ENCODE measurements around the gene TSPAN15. TPM values are rescaled to one million over a fixed set of nuclear protein-coding genes. Genes with fewer than 3 reads are reported as not detected.

TSPAN15 gene
- total and polyA plus RNA-seq, 2 experiments from 2014 or later: 6.6 to 10.1 TPM

GRCh38 chr10:69499726-69500689 lies 48.7 kb downstream of the TSPAN15 start (continued):
- TF ChIP-seq, protein P1, sequence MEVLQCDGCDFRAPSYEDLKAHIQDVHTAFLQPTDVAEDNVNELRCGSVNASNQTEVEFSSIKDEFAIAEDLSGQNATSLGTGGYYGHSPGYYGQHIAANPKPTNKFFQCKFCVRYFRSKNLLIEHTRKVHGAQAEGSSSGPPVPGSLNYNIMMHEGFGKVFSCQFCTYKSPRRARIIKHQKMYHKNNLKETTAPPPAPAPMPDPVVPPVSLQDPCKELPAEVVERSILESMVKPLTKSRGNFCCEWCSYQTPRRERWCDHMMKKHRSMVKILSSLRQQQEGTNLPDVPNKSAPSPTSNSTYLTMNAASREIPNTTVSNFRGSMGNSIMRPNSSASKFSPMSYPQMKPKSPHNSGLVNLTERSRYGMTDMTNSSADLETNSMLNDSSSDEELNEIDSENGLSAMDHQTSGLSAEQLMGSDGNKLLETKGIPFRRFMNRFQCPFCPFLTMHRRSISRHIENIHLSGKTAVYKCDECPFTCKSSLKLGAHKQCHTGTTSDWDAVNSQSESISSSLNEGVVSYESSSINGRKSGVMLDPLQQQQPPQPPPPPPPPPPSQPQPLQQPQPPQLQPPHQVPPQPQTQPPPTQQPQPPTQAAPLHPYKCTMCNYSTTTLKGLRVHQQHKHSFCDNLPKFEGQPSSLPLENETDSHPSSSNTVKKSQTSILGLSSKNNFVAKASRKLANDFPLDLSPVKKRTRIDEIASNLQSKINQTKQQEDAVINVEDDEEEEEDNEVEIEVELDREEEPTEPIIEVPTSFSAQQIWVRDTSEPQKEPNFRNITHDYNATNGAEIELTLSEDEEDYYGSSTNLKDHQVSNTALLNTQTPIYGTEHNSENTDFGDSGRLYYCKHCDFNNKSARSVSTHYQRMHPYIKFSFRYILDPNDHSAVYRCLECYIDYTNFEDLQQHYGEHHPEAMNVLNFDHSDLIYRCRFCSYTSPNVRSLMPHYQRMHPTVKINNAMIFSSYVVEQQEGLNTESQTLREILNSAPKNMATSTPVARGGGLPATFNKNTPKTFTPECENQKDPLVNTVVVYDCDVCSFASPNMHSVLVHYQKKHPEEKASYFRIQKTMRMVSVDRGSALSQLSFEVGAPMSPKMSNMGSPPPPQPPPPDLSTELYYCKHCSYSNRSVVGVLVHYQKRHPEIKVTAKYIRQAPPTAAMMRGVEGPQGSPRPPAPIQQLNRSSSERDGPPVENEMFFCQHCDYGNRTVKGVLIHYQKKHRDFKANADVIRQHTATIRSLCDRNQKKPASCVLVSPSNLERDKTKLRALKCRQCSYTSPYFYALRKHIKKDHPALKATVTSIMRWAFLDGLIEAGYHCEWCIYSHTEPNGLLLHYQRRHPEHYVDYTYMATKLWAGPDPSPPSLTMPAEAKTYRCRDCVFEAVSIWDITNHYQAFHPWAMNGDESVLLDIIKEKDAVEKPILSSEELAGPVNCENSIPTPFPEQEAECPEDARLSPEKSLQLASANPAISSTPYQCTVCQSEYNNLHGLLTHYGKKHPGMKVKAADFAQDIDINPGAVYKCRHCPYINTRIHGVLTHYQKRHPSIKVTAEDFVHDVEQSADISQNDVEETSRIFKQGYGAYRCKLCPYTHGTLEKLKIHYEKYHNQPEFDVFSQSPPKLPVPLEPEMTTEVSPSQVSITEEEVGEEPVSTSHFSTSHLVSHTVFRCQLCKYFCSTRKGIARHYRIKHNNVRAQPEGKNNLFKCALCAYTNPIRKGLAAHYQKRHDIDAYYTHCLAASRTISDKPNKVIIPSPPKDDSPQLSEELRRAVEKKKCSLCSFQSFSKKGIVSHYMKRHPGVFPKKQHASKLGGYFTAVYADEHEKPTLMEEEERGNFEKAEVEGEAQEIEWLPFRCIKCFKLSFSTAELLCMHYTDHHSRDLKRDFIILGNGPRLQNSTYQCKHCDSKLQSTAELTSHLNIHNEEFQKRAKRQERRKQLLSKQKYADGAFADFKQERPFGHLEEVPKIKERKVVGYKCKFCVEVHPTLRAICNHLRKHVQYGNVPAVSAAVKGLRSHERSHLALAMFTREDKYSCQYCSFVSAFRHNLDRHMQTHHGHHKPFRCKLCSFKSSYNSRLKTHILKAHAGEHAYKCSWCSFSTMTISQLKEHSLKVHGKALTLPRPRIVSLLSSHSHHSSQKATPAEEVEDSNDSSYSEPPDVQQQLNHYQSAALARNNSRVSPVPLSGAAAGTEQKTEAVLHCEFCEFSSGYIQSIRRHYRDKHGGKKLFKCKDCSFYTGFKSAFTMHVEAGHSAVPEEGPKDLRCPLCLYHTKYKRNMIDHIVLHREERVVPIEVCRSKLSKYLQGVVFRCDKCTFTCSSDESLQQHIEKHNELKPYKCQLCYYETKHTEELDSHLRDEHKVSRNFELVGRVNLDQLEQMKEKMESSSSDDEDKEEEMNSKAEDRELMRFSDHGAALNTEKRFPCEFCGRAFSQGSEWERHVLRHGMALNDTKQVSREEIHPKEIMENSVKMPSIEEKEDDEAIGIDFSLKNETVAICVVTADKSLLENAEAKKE (CRISPR knock-in tag; IDR thresholded peaks at IDR 0.05): no peak

DNA sequence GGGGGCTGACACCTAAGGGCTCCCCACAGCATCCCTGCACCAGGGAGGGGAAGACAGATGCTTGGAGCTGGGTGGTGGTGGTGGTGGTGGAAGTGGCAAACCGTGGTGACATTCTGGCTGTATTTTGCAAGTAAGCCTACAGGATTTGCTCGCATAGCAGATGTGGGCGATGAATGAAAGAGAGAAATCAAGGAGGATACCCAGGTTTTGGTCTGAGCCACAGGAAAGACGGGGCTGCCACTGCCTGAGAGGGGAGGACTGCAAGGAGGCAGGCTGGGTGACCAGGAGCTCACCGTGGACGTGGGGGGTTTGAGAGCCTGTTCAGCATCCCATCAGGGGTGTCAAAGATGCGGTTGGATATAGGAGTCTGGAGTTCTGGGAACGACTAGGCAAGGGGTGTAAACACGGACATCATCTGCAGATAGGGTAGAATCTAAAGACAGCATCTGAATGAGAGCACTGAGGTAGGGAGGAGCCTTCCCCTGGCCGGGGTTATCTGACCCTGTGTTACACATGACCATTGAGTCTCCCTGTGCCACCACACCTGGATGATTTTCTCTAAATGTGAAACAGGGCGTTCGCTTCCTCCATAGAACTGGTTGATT lies 49.7 kb downstream of the TSPAN15 start:
- ATAC-seq (no peak), DNase-seq (ENCODE audit: low spot score) (no peak)
- Mint-ChIP-seq H3K9me3 (no peaks in the 10 kb centered on the region), H3K36me3 (ENCODE audit: low read depth) (no peaks in the 10 kb centered on the region; the same call in 2 of the 3 replicates), H3K4me3 (no peak overlapping the region), H3K27me3 (ENCODE audit: insufficient read depth, low read depth, poor library complexity) (peaks cover 2% of the 10 kb centered on the region), H3K27ac (no peak overlapping the region), H3K4me1 (peaks cover 11% of the 10 kb centered on the region)
- Histone ChIP-seq H2AFZ (no peak overlapping the region), H3K27me3 (ENCODE audit: insufficient read depth) (no peaks in the 10 kb centered on the region), H3K9me2 (ENCODE audit: insufficient read depth) (no peaks in the 10 kb centered on the region), H4K20me1 (replicated peaks; ENCODE audit: insufficient read depth) (no peaks in the 10 kb centered on the region), H3K79me2 (replicated peaks; ENCODE audit: insufficient read depth) (no peaks in the 10 kb centered on the region), H3K36me3 (ENCODE audit: insufficient read depth) (no peaks in the 10 kb centered on the region), H3F3A (replicated peaks; ENCODE audit: low read depth) (no peaks in the 10 kb centered on the region), H3K4me3 (no peak overlapping the region), H3K4me1 (ENCODE audit: insufficient read depth) (no peaks in the 10 kb centered on the region), H3K4me2 (no peak overlapping the region), H3K27ac (ENCODE audit: low read depth) (no peak overlapping the region)
- TF ChIP-seq ZNF114 (CRISPR knock-in tag; IDR thresholded peaks at IDR 0.05): no peak
- TF ChIP-seq CREB1 (CRISPR knock-in tag; IDR thresholded peaks at IDR 0.05; ENCODE audit: low read depth): no peak
- TF ChIP-seq, protein P1 (CRISPR knock-in tag; IDR thresholded peaks at IDR 0.05): no peak

Measured in GM23338 (cell line).